Gastrocnemius medialis (tissue), 4 donors: ENCODE data around the gene ZNF768. TPM values are rescaled to one million over a fixed set of nuclear protein-coding genes. Genes with fewer than 3 reads are reported as not detected.
A peak's percentile ranks its signal among the peaks of the same experiment; 100 is the strongest.
"Not testable (repeated sequence)": the region's sequence is repeated elsewhere in the genome, so short reads cannot be mapped to it uniquely, and the experiment has no call there.

Experiments used
- ATAC-seq, 2 donors: fragments of 150-250 bp; one replicate each; pipeline ENCODE4 v1.9.1; 2016
- DNase-seq, 2 donors: peaks; one replicate each; pipeline ENCODE4 v3.0.0-alpha.2; 2019
- H3K27ac ChIP-seq, 4 donors: fragments of 200-600 bp; sonication (generic); 1 replicate in 1 of 4; 2 replicates in 3 of 4; pipeline ENCODE4 v1.5.1; 2016 to 2018; ENCODE audit warnings: mild to moderate bottlenecking in 2 of 4, moderate library complexity in 1 of 4
- H3K27me3 ChIP-seq, 3 donors: fragments of 200-600 bp; sonication (generic) in 2 of 3; 1 replicate in 1 of 3; 2 replicates in 2 of 3; pipeline versions ENCODE4 v1.5.1 to v1.6.0; 2016 to 2019; ENCODE audit warnings: mild to moderate bottlenecking in 1 of 3, moderate library complexity in 1 of 3
- H3K36me3 ChIP-seq, 2 donors: fragments of 200-600 bp; sonication (generic) in 1 of 2; one replicate each; pipeline ENCODE4 v1.5.1; 2017 to 2018
- H3K4me1 ChIP-seq, 2 donors: fragments of 200-600 bp; sonication (generic) in 1 of 2; one replicate each; pipeline ENCODE4 v1.5.1; 2016 to 2017; ENCODE audit warnings: mild to moderate bottlenecking in 2 of 2
- H3K4me3 ChIP-seq, 4 donors: fragments of 200-600 bp; sonication (generic) in 3 of 4; 1 replicate in 1 of 4; 2 replicates in 3 of 4; pipeline ENCODE4 v1.5.1; 2016 to 2019; ENCODE audit warnings: mild to moderate bottlenecking in 2 of 4
- H3K9me3 ChIP-seq, 3 donors: fragments of 200-600 bp; sonication (generic) in 2 of 3; 1 replicate in 1 of 3; 2 replicates in 2 of 3; pipeline ENCODE4 v1.5.1; 2016 to 2019
- CTCF ChIP-seq, 5 experiments: fragments of 450-650 bp in 3 of 5; fragments of 200-600 bp in 2 of 5; sonication (generic) in 2 of 5; IDR thresholded peaks in 4 of 5; conservative IDR thresholded peaks in 1 of 5; 1 replicate in 4 of 5; 2 replicates in 1 of 5; pipeline ENCODE4 v1.5.1; 2016 to 2019; ENCODE audit warnings: antibody characterized with exemption in 5 of 5, mild to moderate bottlenecking in 3 of 5, moderate library complexity in 3 of 5
- POLR2A ChIP-seq, 2 donors: fragments of 450-650 bp; IDR thresholded peaks; one replicate each; pipeline ENCODE4 v1.6.1; 2017; ENCODE audit warnings: antibody characterized with exemption in 2 of 2, mild to moderate bottlenecking in 2 of 2, moderate library complexity in 2 of 2
- in situ Hi-C, 4 donors: fragments of 200-750 bp; cut with MboI; loops; one replicate each; pipeline versions ENCODE4 v1.15.0 to v1.8.0; 2017; ENCODE audit warnings: low sequenced_read_pairs in 4 of 4
- intact Hi-C: fragments of 100-400 bp; cut with DNase I; formaldehyde crosslinking; loops from one replicate; pipeline ENCODE4 v1.15.1; 2023; ENCODE audit warnings: low total_unique reads
- total RNA-seq, 4 donors: library from RNA; depleted of rRNA; stranded (reverse); fragments of >200 nt; gene quantifications; one replicate each; pipeline versions ENCODE4 v1.1.0 to v1.2.3, GENCODE V29; 2016

ZNF768 gene
- total RNA-seq, 4 donors from 2014 or later = 39.8 to 118 (median 69.8) TPM

DNA sequence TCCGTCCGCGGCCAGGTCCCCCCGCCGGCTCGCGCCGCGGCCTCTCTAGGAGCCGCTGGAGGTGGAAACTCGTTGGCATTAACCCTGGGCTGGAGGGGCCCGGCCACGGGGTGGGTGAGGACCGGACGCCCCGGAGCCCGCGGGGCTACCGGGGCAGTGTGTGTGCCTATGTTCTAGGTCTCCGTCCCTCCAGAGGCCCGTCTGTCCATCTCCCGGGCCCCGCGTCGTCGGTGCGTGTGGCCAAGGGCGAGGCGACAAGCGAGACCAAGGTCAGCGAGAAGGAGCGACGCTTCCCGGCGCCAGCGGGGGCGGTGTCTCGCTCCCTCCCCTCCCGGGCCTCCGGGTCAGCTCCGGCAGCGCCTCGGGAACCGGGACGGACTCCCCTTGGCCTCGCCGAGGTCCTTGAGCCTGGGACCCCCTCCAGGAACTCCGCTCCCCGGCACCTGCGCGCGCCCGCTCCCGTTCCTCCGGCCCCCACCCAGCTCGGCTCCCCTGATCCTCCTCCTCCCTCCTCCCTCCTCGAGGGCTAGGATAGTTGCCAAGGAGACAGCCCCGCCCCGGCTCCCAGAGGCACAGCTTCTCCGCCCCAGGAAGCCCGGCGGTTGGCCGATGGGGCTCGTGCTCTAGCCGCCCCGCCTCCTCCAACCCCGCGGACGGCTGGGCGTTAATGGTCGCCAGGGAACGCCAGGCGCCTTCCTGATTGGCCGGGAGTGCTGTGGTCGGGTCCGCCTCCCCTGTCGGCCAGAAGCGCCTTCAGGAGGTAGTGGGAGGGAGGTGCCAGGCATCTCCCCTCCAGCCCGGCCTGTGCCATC lies 663 bp upstream of the ZNF768 start:
- peak; percentile 87 to 91 for ATAC-seq
- no peaks in the 10 kb centered on the region for H3K27me3 ChIP-seq
- no peaks in the 10 kb centered on the region for H3K9me3 ChIP-seq
- H3K4me1 ChIP-seq = peaks cover 19 to 36% of the 10 kb centered on the region in 2 donors
- peak in 4 of 5 experiments; percentile 45 to 62 (median 52) for TF ChIP-seq CTCF (IDR thresholded peaks at IDR 0.05 in 4 of 5, conservative IDR thresholded peaks at IDR 0.05 in 1 of 5)
- TF ChIP-seq POLR2A (IDR thresholded peaks at IDR 0.05) = peak; percentile 80 to 88
- intact Hi-C loops (loop anchor here (1.0 to 10.0 kb wide), 6 partner anchors 32 to 712 kb away; partner anchors contain the start of genes DCTPP1, PAGR1, PRRT2 and SEPHS2), in situ Hi-C loops (loop anchor here in 2 of 4 donors (10.0 kb wide), 1 partner anchor 92 kb away; the partner anchor contains the start of gene DCTPP1 (in 2 of the 2))
- peaks cover 0 to 11% of the 10 kb centered on the region in 2 donors for H3K36me3 ChIP-seq
- peak overlapping the region; percentile 66 to 91 (median 86) for H3K4me3 ChIP-seq
- DNase-seq = peak; percentile 98
- H3K27ac ChIP-seq = peak overlapping the region; percentile 96 to 100 (median 97)

DNA sequence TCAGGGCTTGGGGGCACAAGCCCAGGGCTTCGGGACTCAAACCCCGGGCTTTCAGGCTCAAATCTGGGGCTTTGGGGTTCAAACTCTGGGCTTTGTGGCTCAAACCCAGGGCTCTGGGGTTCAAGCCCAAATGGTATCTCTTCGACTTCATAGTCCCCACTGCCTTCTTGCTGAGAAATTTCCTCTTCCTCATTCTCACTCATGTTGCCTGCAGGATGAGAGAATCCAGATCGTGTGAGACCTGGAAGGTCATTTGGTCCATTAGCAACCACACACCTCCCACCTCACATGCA lies 576 bp downstream of the ZNF768 start:
- Histone ChIP-seq H3K36me3 (peaks cover 0 to 10% of the 10 kb centered on the region in 2 donors), H3K4me3 (peak overlapping the region; percentile 64 to 91 (median 76)), H3K27ac (peak overlapping the region; percentile 96 to 100 (median 97)), H3K4me1 (peaks cover 19 to 36% of the 10 kb centered on the region in 2 donors), H3K27me3 (no peaks in the 10 kb centered on the region), H3K9me3 (no peaks in the 10 kb centered on the region)
- intact Hi-C loops (loop anchor here (2.0 to 10.0 kb wide), 5 partner anchors 33 to 711 kb away; partner anchors contain the start of genes PAGR1, PRRT2, SEPHS2 and ZNF646), in situ Hi-C loops (loop anchor here in 2 of 4 donors (10.0 kb wide), 1 partner anchor 91 kb away; the partner anchor contains the start of gene DCTPP1 (in 2 of the 2))
- no peak for TF ChIP-seq CTCF (IDR thresholded peaks at IDR 0.05 in 4 of 5, conservative IDR thresholded peaks at IDR 0.05 in 1 of 5)
- DNase-seq (no peak), ATAC-seq (no peak)

DNA sequence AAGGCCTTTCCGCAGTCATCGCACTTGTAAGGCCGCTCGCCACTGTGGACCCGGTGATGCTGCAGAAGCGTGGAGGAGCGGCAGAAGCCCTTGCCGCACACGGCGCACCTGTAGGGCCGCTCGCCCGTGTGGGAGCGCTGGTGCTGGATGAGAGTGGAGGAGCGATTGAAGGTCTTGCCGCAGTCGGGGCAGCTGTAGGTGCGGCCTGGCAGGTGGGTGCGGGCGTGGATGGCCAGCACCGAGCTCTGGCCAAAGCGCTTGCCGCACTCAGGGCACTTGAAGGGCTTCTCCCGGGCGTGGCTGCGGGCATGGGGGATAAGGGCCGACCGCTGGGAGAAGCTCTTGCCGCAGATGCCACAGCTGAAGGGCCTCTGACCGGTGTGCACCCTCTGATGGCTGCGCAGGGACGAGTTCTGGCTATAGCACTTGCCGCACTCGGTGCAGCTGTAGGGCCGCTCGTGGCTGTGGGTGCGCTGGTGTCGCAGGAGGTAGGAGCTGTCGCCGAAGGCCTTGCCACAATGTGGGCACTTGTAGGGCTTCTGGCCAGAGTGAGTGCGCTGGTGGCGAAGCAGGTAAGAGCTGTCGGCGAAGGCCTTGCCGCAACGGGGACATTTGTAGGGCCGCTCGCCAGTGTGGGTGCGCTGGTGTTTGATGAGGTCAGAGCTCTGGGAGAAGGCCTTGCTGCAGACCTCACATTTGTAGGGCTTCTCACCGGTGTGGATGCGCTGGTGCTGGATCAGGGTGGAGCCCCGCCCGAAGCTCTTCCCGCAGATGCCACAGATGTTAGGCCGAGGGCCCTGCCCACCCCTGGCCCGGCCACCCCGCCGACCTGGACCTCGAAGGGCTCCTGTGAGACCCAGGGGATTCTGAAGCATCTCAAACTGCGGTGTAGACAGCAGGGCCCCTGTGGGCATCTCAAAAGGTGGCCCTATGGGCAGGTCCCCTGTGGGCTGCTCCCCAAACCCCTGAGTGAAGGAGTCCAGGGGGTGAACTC lies 1.5 kb downstream of the ZNF768 start:
- ATAC-seq = no peak
- no peak overlapping the region for H3K4me3 ChIP-seq
- intact Hi-C loops = loop anchor here (5.0 to 10.0 kb wide), 2 partner anchors 547 to 710 kb away; partner anchors contain the start of genes PAGR1, PRRT2, ZNF646 and ZNF668
- H3K9me3 ChIP-seq = no peaks in the 10 kb centered on the region
- H3K36me3 ChIP-seq = peaks cover 0 to 10% of the 10 kb centered on the region in 2 donors
- TF ChIP-seq POLR2A (IDR thresholded peaks at IDR 0.05) = no peak
- in situ Hi-C loops = loop anchor here in 2 of 4 donors (10.0 kb wide), 1 partner anchor 90 kb away; the partner anchor contains the start of gene DCTPP1 (in 2 of the 2)
- peaks cover 19 to 36% of the 10 kb centered on the region in 2 donors for H3K4me1 ChIP-seq
- H3K27ac ChIP-seq = peak overlapping the region in 3 of 4 donors; percentile 96 to 100 (median 97)
- no peaks in the 10 kb centered on the region for H3K27me3 ChIP-seq
- DNase-seq = no peak

DNA sequence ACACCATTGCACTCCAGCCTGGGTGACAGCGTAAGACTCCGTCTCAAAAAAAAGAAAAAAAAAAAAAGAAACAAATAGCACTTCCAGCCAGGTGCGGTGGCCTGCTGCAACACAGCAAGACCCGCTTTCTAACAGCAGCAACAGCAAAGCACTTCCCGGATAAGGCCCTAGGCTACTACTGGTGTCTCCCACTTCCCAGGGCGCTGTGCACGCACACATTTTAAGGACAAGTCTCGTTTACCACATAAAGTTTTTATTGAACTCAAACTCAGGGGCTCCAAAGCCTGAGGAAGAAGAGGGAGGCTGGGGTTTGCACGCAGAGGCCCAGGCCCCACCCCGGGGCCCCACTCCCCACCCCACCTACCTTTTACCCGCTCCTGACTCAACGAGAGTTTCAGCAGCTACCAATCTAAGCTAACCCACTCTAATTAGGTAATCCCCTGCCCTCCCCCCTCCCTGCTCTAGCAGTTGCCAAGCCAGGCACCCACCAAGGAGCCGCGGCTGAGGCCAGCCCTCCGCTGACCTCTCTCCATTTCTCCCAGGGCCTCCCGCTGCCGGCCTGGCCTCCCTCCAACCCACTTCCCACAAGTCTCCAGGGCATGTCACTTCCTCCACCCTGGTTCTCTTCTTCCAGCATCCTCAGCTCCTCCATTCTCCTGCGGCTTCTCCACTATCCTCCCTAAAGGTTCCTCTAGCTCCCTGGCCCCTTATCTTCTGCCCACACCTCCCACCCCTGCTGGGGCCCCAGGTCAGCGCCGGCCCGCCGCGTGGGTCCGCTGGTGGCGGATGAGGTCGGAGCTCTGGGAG lies 2.4 kb downstream of the ZNF768 start:
- H3K27me3 ChIP-seq = no peaks in the 10 kb centered on the region
- peaks cover 13 to 34% of the 10 kb centered on the region in 2 donors for H3K4me1 ChIP-seq
- no peak for ATAC-seq
- no peak for DNase-seq
- TF ChIP-seq CTCF (IDR thresholded peaks at IDR 0.05 in 4 of 5, conservative IDR thresholded peaks at IDR 0.05 in 1 of 5) (no peak), POLR2A (IDR thresholded peaks at IDR 0.05) (no peak)
- H3K4me3 ChIP-seq = no peak overlapping the region
- H3K9me3 ChIP-seq = no peaks in the 10 kb centered on the region
- peak overlapping the region in 2 of 4 donors; percentile 2 to 96 for H3K27ac ChIP-seq
- in situ Hi-C loops (loop anchor here in 2 of 4 donors (10.0 kb wide), 1 partner anchor 89 kb away; the partner anchor contains the start of gene DCTPP1 (in 2 of the 2)), intact Hi-C loops (loop anchor here (10.0 kb wide), 1 partner anchor 709 kb away; the partner anchor contains the start of genes PAGR1 and PRRT2)
- peaks cover 0 to 10% of the 10 kb centered on the region in 2 donors for H3K36me3 ChIP-seq

- ATAC-seq, H3K4me3 ChIP-seq, H3K27ac ChIP-seq, H3K27me3 ChIP-seq, H3K9me3 ChIP-seq, DNase-seq: not testable (repeated sequence)
- H3K36me3 ChIP-seq = peaks cover 0 to 10% of the 10 kb centered on the region in 2 donors
- peaks cover 7 to 23% of the 10 kb centered on the region in 2 donors for H3K4me1 ChIP-seq
- intact Hi-C loops = loop anchor here (10.0 kb wide), 1 partner anchor 708 kb away; the partner anchor contains the start of genes PAGR1 and PRRT2
- in situ Hi-C loops = loop anchor here in 2 of 4 donors (10.0 kb wide), 1 partner anchor 88 kb away; the partner anchor contains the start of gene DCTPP1 (in 2 of the 2)
Measured at GRCh38 chr16:30522702-30523463, 3.5 kb downstream of the ZNF768 start.
